Endothelial cell of umbilical vein (primary cell): Measurements from ENCODE around the gene TRIM68. TPM values are rescaled to one million over a fixed set of nuclear protein-coding genes. Genes with fewer than 3 reads are reported as not detected.

ENCODE experiments used
- BruUV-seq: library from RNA; stranded (reverse); fragments of 400-500 nt; replicated peaks from 2 replicates; lab custom pipeline; 2021; lab: Mats Ljungman, UMichigan
- CTCF ChIA-PET: fragments of 300-600, 350-600 bp; sonication (Branson Sonifier 250); formaldehyde crosslinking; loops from one replicate; lab custom pipeline; 2021; ENCODE audit warnings: antibody characterized with exemption, inconsistent platforms; lab: Charles Lee
- POLR2A ChIA-PET: fragments of 300-600, 350-600 bp; sonication (Branson Sonifier 250); formaldehyde crosslinking; loops from one replicate; lab custom pipeline; 2021; ENCODE audit warnings: antibody characterized with exemption, inconsistent platforms; lab: Charles Lee
- DNase-seq: peaks from one replicate; pipeline ENCODE4 v3.0.0-alpha.2; 2011; ENCODE audit warnings: low read depth, low spot score
- FAIRE-seq: peaks from 2 replicates; lab custom pipeline; 2011; peaks lifted over from hg19 to GRCh38; lab: Jason Lieb, UNC
- H2AFZ ChIP-seq: 2 replicates; pipeline ENCODE4 v1.6.0; 2012; ENCODE audit warnings: low read depth, low read length, control low read depth, inconsistent platforms
- H3K27ac ChIP-seq: 2 replicates; pipeline ENCODE4 v1.5.1; 2011; ENCODE audit warnings: low read depth, mild to moderate bottlenecking, control low read depth, low read length, moderate library complexity; ENCODE audit not compliant: insufficient read depth
- H3K27me3 ChIP-seq, 2 experiments: 2 replicates each; pipeline versions ENCODE4 v1.6.0 to v1.6.1; 2011; ENCODE audit warnings: low read length in 2 of 2, mixed read lengths in 1 of 2; ENCODE audit not compliant: control insufficient read depth in 2 of 2, insufficient read depth in 2 of 2
- H3K36me3 ChIP-seq, 2 experiments: 2 replicates in 1 of 2; 3 replicates in 1 of 2; pipeline ENCODE4 v1.5.1; 2011; ENCODE audit warnings: low read length in 2 of 2, mild to moderate bottlenecking in 1 of 2, moderate library complexity in 1 of 2; ENCODE audit not compliant: control insufficient read depth in 2 of 2, insufficient read depth in 2 of 2; ENCODE audit errors: extremely low read depth in 1 of 2
- H3K4me1 ChIP-seq: 3 replicates; pipeline ENCODE4 v1.5.1; 2011; ENCODE audit warnings: mild to moderate bottlenecking, low read length; ENCODE audit not compliant: control insufficient read depth, insufficient read depth; ENCODE audit errors: extremely low read depth
- H3K4me2 ChIP-seq: 2 replicates; pipeline ENCODE4 v1.6.1; 2011; ENCODE audit warnings: low read length, control low read depth, mixed read lengths; ENCODE audit not compliant: insufficient read depth
- H3K4me3 ChIP-seq, 3 experiments: fragments of 200-600 bp in 1 of 3; sonication (generic), shearing (Covaris generic) in 1 of 3; replicated peaks in 1 of 3; 2 replicates each; pipeline ENCODE4 v1.5.1; 2011 to 2016; ENCODE audit warnings: control low read depth in 3 of 3, low read length in 3 of 3, mild to moderate bottlenecking in 2 of 3, inconsistent platforms in 1 of 3, low read depth in 1 of 3, moderate library complexity in 1 of 3; ENCODE audit not compliant: insufficient read depth in 1 of 3
- H3K79me2 ChIP-seq: 2 replicates; pipeline ENCODE4 v1.6.0; 2012; ENCODE audit warnings: low read length, inconsistent platforms; ENCODE audit not compliant: control insufficient read depth, insufficient read depth
- H3K9ac ChIP-seq: replicated peaks from 2 replicates; pipeline ENCODE3; 2011; ENCODE audit warnings: low read length, control low read depth; ENCODE audit not compliant: insufficient read depth; ENCODE audit errors: extremely low read depth
- H3K9me1 ChIP-seq: replicated peaks from 3 replicates; pipeline ENCODE4 v1.6.0; 2011; ENCODE audit warnings: mild to moderate bottlenecking, low read length; ENCODE audit not compliant: control insufficient read depth, insufficient read depth; ENCODE audit errors: extremely low read depth
- H3K9me3 ChIP-seq: replicated peaks from 2 replicates; pipeline ENCODE4 v1.5.1; 2012; ENCODE audit warnings: low read length, inconsistent platforms; ENCODE audit not compliant: control insufficient read depth, insufficient read depth
- H4K20me1 ChIP-seq: replicated peaks from 2 replicates; pipeline ENCODE3; 2011; ENCODE audit warnings: mild to moderate bottlenecking, low read length; ENCODE audit not compliant: control insufficient read depth, insufficient read depth; ENCODE audit errors: extremely low read depth
- EZH2 ChIP-seq: IDR thresholded peaks from 2 replicates; pipeline ENCODE4 v1.6.1; 2012; ENCODE audit warnings: borderline replicate concordance, low read depth, mild to moderate bottlenecking, moderate library complexity, low read length, inconsistent platforms; ENCODE audit not compliant: severe bottlenecking
- GATA2 ChIP-seq: IDR thresholded peaks from 2 replicates; pipeline ENCODE4 v1.7.0; 2011; ENCODE audit warnings: low read depth, mild to moderate bottlenecking, moderate library complexity, mixed read lengths, low read length; ENCODE audit not compliant: insufficient read length, insufficient read depth
- JUN ChIP-seq: IDR thresholded peaks from 2 replicates; pipeline ENCODE4 v1.6.1; 2011; ENCODE audit warnings: borderline replicate concordance, low read depth; ENCODE audit not compliant: insufficient read length, insufficient read depth
- MYC ChIP-seq: IDR thresholded peaks from one replicate; pipeline ENCODE4 v1.6.1; 2011; ENCODE audit warnings: mild to moderate bottlenecking, low read depth, low read length
- POLR2A ChIP-seq: IDR thresholded peaks from 2 replicates; pipeline ENCODE4 v1.6.1; 2012; ENCODE audit warnings: low read depth, mild to moderate bottlenecking, control low read depth, low read length
- POLR2AphosphoS5 ChIP-seq: IDR thresholded peaks from 2 replicates; pipeline ENCODE4 v1.6.1; 2012; ENCODE audit warnings: low read depth, mild to moderate bottlenecking, control low read depth, low read length, moderate library complexity; ENCODE audit not compliant: insufficient read depth
- dilution Hi-C: fragments of 300-500 bp; cut with MboI; formaldehyde crosslinking; loops from one replicate; pipeline ENCODE4 v1.15.0; 2019; ENCODE audit warnings: low sequenced_read_pairs; ENCODE audit not compliant: extremely low pct_ligation_motif_present
- intact Hi-C: fragments of 100-400 bp; cut with micrococcal nuclease; formaldehyde crosslinking; loops from one replicate; pipeline ENCODE4 v1.10.0; 2022
- polyA plus RNA-seq, 4 experiments: library from polyadenylated mRNA; depleted of rRNA in 3 of 4; stranded (reverse) in 3 of 4; unstranded in 1 of 4; fragments of >200 nt; gene quantifications; 2 replicates each; pipeline versions ENCODE4 v1.2.1 to v1.2.3, GENCODE V29; 2011 to 2012; ENCODE audit warnings: missing spikeins in 1 of 4
- total RNA-seq: library from RNA; stranded (reverse); gene quantifications from 2 replicates; pipeline ENCODE4 v1.2.3, GENCODE V29; 2021
- TF ChIP-seq, protein P1 (sequence below), 2 donors: IDR thresholded peaks; 1 replicate in 1 of 2; 2 replicates in 1 of 2; pipeline ENCODE4 v1.5.1; 2011; ENCODE audit warnings: low read length in 2 of 2, mild to moderate bottlenecking in 2 of 2, moderate library complexity in 2 of 2, control low read depth in 1 of 2, inconsistent platforms in 1 of 2, low read depth in 1 of 2; ENCODE audit not compliant: insufficient read depth in 1 of 2; ENCODE audit errors: extremely low read depth in 1 of 2

Gene TRIM68
- total and polyA plus RNA-seq, 2 donors (not counting 3 experiments of a cell fraction or from before 2014, with no cell fraction given), result 8.1 to 11.3 TPM

GRCh38 chr11:4636136-4636535 is 28.1 kb upstream of the TRIM68 start:
- BruUV-seq, result no TSS peak

DNA sequence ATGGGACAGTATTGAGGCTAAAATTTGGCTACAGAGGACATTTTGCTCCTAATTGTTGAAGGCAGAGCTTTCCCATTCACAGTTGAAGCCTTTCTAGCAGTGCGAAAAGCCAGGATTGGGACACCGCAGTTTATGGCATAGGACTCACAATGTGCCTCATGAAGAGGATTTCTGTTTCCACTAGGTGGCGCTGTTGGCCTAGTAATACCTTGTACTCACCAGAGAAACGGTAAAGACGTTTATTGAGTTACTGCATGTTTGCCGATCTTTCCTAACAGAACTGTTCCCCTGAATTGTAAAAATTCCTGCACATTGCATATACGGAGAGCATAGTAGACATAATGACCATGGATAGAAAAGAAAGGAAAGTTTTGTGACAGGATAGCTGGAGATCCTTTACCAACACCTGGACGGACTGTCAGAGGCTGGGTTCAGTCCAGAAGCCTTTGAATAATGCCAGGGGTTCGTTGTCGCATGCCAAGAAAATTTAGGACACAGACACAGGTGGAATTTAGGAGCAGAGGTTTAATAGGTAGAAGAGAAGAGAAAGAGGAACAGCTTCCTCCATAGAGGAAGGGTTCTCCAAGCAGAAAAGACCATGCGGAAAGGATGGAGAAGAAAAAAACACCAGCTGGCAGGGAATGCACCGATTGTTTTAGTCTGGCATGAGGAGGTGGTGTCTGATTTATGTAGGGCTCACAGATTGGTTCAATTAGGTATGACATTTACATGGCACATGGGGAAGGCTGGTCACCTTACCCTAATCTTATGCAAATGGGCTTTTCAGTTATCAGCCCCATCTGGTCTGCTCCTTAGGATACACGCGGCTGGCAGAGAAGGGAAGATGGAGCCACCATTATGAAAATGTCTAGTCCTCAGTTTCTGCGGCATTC is 18.4 kb upstream of the TRIM68 start:
- POLR2A ChIA-PET, result no interaction called here
- no peaks in the 10 kb centered on the region for H3K9me1 ChIP-seq
- intact Hi-C loops (loop anchor here (1.0 to 2.0 kb wide), 3 partner anchors 378 to 1182 kb away; partner anchors contain the start of gene OR52N2), dilution Hi-C loops (no loop called here)
- no peaks in the 10 kb centered on the region for H3K79me2 ChIP-seq
- H3K36me3 ChIP-seq, result no peaks in the 10 kb centered on the region
- CTCF ChIA-PET, result interaction anchor here (0.8 to 5.6 kb wide), 4 partner anchors 10 to 1265 kb away, joined by 3 to 54 read pairs (median 5); partner anchors contain the start of gene OR51D1
- H3K27me3 ChIP-seq, result peaks cover 2% of the 10 kb centered on the region in 2 experiments
- BruUV-seq, result no TSS peak
- H3K9ac ChIP-seq, result no peak overlapping the region
- no peak overlapping the region for H3K4me2 ChIP-seq
- peak; percentile 37 for DNase-seq
- TF ChIP-seq POLR2A, result no peak
- TF ChIP-seq, protein P1, sequence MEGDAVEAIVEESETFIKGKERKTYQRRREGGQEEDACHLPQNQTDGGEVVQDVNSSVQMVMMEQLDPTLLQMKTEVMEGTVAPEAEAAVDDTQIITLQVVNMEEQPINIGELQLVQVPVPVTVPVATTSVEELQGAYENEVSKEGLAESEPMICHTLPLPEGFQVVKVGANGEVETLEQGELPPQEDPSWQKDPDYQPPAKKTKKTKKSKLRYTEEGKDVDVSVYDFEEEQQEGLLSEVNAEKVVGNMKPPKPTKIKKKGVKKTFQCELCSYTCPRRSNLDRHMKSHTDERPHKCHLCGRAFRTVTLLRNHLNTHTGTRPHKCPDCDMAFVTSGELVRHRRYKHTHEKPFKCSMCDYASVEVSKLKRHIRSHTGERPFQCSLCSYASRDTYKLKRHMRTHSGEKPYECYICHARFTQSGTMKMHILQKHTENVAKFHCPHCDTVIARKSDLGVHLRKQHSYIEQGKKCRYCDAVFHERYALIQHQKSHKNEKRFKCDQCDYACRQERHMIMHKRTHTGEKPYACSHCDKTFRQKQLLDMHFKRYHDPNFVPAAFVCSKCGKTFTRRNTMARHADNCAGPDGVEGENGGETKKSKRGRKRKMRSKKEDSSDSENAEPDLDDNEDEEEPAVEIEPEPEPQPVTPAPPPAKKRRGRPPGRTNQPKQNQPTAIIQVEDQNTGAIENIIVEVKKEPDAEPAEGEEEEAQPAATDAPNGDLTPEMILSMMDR (IDR thresholded peaks at IDR 0.05; ENCODE audit: extremely low read depth in 1 of 2, insufficient read depth in 1 of 2, low read depth in 1 of 2, low read length in 2 of 2), result peak; percentile 54 to 63
- no peaks in the 10 kb centered on the region for H4K20me1 ChIP-seq
- no peaks in the 10 kb centered on the region for H3K4me1 ChIP-seq
- peak; percentile 52 for FAIRE-seq
- H3K9me3 ChIP-seq, result no peaks in the 10 kb centered on the region
- H2AFZ ChIP-seq, result no peak overlapping the region
- H3K27ac ChIP-seq, result no peak overlapping the region
- H3K4me3 ChIP-seq, result no peak overlapping the region

More at GRCh38 chr11:4636136-4636535, 28.1 kb upstream of the TRIM68 start:
- no peak for FAIRE-seq
- ChIA-PET POLR2A (no interaction called here), CTCF (interaction anchor here (0.7 to 3.1 kb wide), 26 partner anchors 10 to 1255 kb away, joined by 3 to 54 read pairs (median 6); partner anchors contain the start of genes OR52N2 and TRIM68)
- TF ChIP-seq JUN, result no peak
- no peak for TF ChIP-seq EZH2
- no peak for TF ChIP-seq POLR2AphosphoS5
- TF ChIP-seq POLR2A, result no peak
- TF ChIP-seq MYC, result no peak
- TF ChIP-seq GATA2, result no peak
- Histone ChIP-seq H2AFZ (no peak overlapping the region), H3K4me1 (no peaks in the 10 kb centered on the region), H4K20me1 (no peaks in the 10 kb centered on the region), H3K36me3 (no peaks in the 10 kb centered on the region), H3K27me3 (peaks cover 0 to 1% of the 10 kb centered on the region in 2 experiments), H3K27ac (no peak overlapping the region), H3K9ac (no peak overlapping the region), H3K79me2 (no peaks in the 10 kb centered on the region), H3K9me1 (no peaks in the 10 kb centered on the region), H3K4me3 (no peak overlapping the region), H3K4me2 (no peak overlapping the region), H3K9me3 (no peaks in the 10 kb centered on the region)
- dilution Hi-C loops (no loop called here), intact Hi-C loops (no loop called here)
- DNase-seq, result no peak
